GM19351 (cell line): ENCODE data around the gene RPL18A.
"Not testable (repeated sequence)": the region's sequence is repeated elsewhere in the genome, so short reads cannot be mapped to it uniquely, and the experiment has no call there.

ENCODE experiments used
- ATAC-seq: cut with Tn5 transposase; IDR thresholded peaks from one replicate; pipeline ENCODE4 v1.9.1; 2021; ENCODE audit warnings: mild to moderate bottlenecking, moderate library complexity; ENCODE audit not compliant: unreplicated experiment

Gene RPL18A

GRCh38 chr19:17866312-17866963 is 6.7 kb downstream of the RPL18A start:
- no peak for ATAC-seq

- no peak for ATAC-seq
Measured at GRCh38 chr19:17866964-17867486, 7.3 kb downstream of the RPL18A start.

GRCh38 chr19:17868669-17869068 is 9.0 kb downstream of the RPL18A start:
- no peak for ATAC-seq

GRCh38 chr19:17869114-17869608 is 9.5 kb downstream of the RPL18A start:
- ATAC-seq = no peak

GRCh38 chr19:17871032-17871877 is 11.5 kb downstream of the RPL18A start:
- no peak for ATAC-seq

GRCh38 chr19:17871878-17872250 is 12.2 kb downstream of the RPL18A start, which contains the start of gene SLC5A5:
Gene SLC5A5 (plus strand): TSS chr19:17871945. CDS start chr19:17872320, 375 bp downstream.
- ATAC-seq = no peak

GRCh38 chr19:17872251-17873001 is 12.7 kb downstream of the RPL18A start:
- ATAC-seq = no peak

GRCh38 chr19:17873786-17874757 is 14.4 kb downstream of the RPL18A start:
- no peak for ATAC-seq

- ATAC-seq = no peak
Measured at GRCh38 chr19:17874758-17875135, 15.0 kb downstream of the RPL18A start.

- no peak for ATAC-seq
Measured at GRCh38 chr19:17877696-17878095, 18.0 kb downstream of the RPL18A start.

GRCh38 chr19:17879466-17879865 is 19.8 kb downstream of the RPL18A start:
- ATAC-seq = no peak

- no peak for ATAC-seq
Measured at GRCh38 chr19:17881701-17882100, 22.0 kb downstream of the RPL18A start.

- ATAC-seq = no peak
Measured at GRCh38 chr19:17883627-17884410, 24.1 kb downstream of the RPL18A start.

GRCh38 chr19:17886515-17886914 is 26.8 kb downstream of the RPL18A start:
- ATAC-seq = no peak

- ATAC-seq = not testable (repeated sequence)
Measured at GRCh38 chr19:17887221-17887620, 27.5 kb downstream of the RPL18A start.

- no peak for ATAC-seq
Measured at GRCh38 chr19:17888260-17888659, 28.6 kb downstream of the RPL18A start.

- no peak for ATAC-seq
Measured at GRCh38 chr19:17889609-17890214, 30.0 kb downstream of the RPL18A start.

GRCh38 chr19:17893766-17894165 is 34.1 kb downstream of the RPL18A start:
- ATAC-seq = no peak

- ATAC-seq = no peak
Measured at GRCh38 chr19:17902701-17903100, 43.0 kb downstream of the RPL18A start.
